K562 treated with DMSO at 1 percent for 48 hours (cell line): ENCODE results near the gene WAC. TPM values are rescaled to one million over a fixed set of nuclear protein-coding genes. Genes with fewer than 3 reads are reported as not detected.

ENCODE experiments used
- total RNA-seq: library from RNA; unstranded; fragments of 300-600 nt; gene quantifications from 2 replicates; pipeline ENCODE4 v1.2.3, GENCODE V29; 2022; ENCODE audit warnings: low replicate concordance; ENCODE audit errors: extremely low read depth

Gene WAC
- total RNA-seq, result not detected in 2 replicates

GRCh38 chr10:28532337-28533185, at the start of gene WAC:
WAC (plus strand) TSS chr10:28533118; CDS start chr10:28533580, 462 bp downstream.

Other genes with a start within 250 kb of the WAC start
- gene MPP7, start 230.1 kb upstream of the WAC start, total RNA-seq, result not detected in 2 replicates
- gene BAMBI, start 144.4 kb downstream of the WAC start, total RNA-seq, result not detected in 2 replicates